ENCODE data around the gene BYSL. TPM values are rescaled to one million over a fixed set of nuclear protein-coding genes. Genes with fewer than 3 reads are reported as not detected.

BYSL gene
- total and polyA plus RNA-seq, 8 donors: 1.8 to 65.2 (median 10.6) TPM; not detected in 1

DNA sequence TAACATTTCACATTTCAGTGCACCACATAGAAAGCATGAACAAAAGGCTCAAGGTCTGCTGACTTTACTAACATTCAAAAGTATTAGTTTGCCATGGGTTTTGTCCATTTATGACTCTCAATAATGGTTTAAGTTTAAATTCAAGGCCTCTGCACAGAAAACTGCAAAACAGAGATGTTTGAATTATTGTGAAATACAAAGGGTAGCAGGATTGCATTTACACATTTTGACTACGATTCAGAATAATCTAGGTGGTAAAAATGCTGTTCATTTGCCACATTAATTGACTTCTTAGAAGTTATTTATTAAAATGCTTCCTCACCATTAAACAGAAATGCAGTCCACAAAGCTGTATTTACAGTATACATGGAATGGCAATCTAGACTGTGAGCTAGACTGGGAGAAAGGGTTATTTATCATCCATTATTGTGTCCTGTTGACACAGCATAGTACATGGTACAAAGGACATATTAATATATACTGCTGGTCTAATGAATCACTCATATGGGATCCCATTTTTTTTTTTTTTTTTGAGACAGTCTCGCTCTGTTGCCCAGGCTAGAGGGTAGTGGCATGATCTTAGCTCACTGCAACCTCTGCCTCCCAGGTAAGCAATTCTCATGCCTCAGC is 44.1 kb upstream of the BYSL start:
- H3K4me1 ChIP-seq: no peaks in the 10 kb centered on the region
- no peaks in the 10 kb centered on the region for H3K36me3 ChIP-seq
- H3K9me3 ChIP-seq: no peaks in the 10 kb centered on the region
- H3K27ac ChIP-seq: no peak overlapping the region
- peak in 1 of 2 donors; percentile 17 for DNase-seq
- TF ChIP-seq EP300 (IDR thresholded peaks at IDR 0.05) (no peak), POLR2AphosphoS5 (IDR thresholded peaks at IDR 0.05) (no peak), POLR2A (IDR thresholded peaks at IDR 0.05) (no peak)
- TF ChIP-seq, protein P1, sequence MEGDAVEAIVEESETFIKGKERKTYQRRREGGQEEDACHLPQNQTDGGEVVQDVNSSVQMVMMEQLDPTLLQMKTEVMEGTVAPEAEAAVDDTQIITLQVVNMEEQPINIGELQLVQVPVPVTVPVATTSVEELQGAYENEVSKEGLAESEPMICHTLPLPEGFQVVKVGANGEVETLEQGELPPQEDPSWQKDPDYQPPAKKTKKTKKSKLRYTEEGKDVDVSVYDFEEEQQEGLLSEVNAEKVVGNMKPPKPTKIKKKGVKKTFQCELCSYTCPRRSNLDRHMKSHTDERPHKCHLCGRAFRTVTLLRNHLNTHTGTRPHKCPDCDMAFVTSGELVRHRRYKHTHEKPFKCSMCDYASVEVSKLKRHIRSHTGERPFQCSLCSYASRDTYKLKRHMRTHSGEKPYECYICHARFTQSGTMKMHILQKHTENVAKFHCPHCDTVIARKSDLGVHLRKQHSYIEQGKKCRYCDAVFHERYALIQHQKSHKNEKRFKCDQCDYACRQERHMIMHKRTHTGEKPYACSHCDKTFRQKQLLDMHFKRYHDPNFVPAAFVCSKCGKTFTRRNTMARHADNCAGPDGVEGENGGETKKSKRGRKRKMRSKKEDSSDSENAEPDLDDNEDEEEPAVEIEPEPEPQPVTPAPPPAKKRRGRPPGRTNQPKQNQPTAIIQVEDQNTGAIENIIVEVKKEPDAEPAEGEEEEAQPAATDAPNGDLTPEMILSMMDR (IDR thresholded peaks at IDR 0.05): no peak
- intact Hi-C loops (cut with DNase I; ENCODE audit: low total_unique reads): no loop called here
- 89 to 97% (median 93%) methylated on average over 2 of the region's 2 CpGs for WGBS, 5 donors
- H3K4me3 ChIP-seq: no peak overlapping the region
- no peaks in the 10 kb centered on the region for H3K27me3 ChIP-seq

DNA sequence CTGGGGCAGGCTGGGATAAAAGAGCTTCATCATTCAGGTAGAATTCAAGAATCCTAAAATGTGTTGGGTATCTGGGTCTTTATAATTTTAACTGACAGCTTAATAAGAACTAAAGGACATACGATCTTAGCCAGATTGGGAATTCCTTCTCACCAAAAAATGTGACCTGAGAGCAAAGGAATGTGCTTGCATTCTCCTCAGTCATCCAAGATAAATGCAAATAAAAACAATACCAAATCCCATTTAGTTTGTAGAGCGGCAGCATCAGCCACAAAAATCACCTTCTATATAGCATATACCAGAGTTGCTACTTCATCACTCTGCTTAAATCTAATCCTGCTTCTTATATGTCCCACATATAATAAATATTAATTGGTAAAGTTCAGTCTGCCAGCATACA is 43.1 kb upstream of the BYSL start:
- Histone ChIP-seq H3K27me3 (no peaks in the 10 kb centered on the region), H3K4me3 (no peak overlapping the region), H3K4me1 (no peaks in the 10 kb centered on the region), H3K27ac (no peak overlapping the region), H3K36me3 (no peaks in the 10 kb centered on the region), H3K9me3 (no peaks in the 10 kb centered on the region)
- no peak for DNase-seq
- 83 to 89% (median 88%) methylated on average over 2 of the region's 2 CpGs for WGBS, 5 donors
- TF ChIP-seq, protein P1 (IDR thresholded peaks at IDR 0.05): no peak
- TF ChIP-seq POLR2AphosphoS5 (IDR thresholded peaks at IDR 0.05): no peak
- intact Hi-C loops (cut with DNase I; ENCODE audit: low total_unique reads): no loop called here

DNA sequence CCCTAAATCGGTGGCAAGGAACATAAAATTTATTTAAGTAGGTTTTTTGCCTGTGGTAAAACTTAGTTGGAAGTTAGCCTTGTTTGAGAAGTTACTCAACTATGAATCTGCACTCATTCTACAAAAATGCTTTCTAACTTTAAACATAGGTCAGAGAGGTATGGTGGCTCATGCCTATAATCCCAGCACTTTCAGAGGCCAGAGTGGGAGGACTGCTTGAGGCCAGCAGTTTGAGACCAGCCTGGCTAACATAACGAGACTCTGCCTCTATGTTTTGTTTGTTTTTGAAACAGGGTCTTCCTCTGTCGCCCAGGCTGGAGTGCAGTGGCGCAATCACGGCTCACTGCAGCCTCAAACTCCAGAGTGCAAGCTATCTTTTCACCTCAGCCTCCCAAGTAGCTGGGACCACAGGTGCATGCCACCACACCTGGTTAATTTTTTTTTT is 42.3 kb upstream of the BYSL start:
- WGBS, 5 donors: 80 to 92% (median 87%) methylated on average over 5 of the region's 5 CpGs
- Histone ChIP-seq H3K4me3 (no peak overlapping the region), H3K36me3 (no peaks in the 10 kb centered on the region), H3K9me3 (no peaks in the 10 kb centered on the region), H3K4me1 (no peaks in the 10 kb centered on the region), H3K27ac (no peak overlapping the region), H3K27me3 (no peaks in the 10 kb centered on the region)
- TF ChIP-seq, protein P1 (IDR thresholded peaks at IDR 0.05): no peak
- no peak for TF ChIP-seq POLR2AphosphoS5 (IDR thresholded peaks at IDR 0.05)
- no peak for TF ChIP-seq EP300 (IDR thresholded peaks at IDR 0.05)
- no peak for TF ChIP-seq POLR2A (IDR thresholded peaks at IDR 0.05)
- no peak for DNase-seq
- intact Hi-C loops (cut with DNase I; ENCODE audit: low total_unique reads): no loop called here

DNA sequence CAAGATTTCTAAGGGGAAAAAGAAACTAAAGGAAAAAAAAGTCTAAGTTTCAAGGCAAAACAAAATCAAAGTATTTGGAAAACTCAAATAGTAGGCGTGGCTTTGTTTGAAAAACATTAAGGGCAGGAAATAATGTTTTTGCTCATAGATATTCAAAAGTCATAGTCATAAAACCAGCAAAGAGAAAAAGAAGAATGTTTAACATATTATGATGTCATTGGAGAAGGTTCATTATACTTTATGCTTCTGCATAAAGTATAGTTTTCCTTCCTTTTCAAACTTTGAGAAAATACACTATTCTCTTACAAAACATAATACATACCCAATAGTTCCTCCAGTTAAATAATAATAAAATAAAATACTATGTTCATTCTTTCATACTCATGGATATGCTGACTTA is 39.8 kb upstream of the BYSL start:
- 89 to 96% (median 93%) methylated on average over 1 of the region's 1 CpG for WGBS, 5 donors
- no peaks in the 10 kb centered on the region for H3K36me3 ChIP-seq
- H3K9me3 ChIP-seq: no peaks in the 10 kb centered on the region
- no peak for DNase-seq
- H3K4me3 ChIP-seq: no peak overlapping the region
- no peak for TF ChIP-seq EP300 (IDR thresholded peaks at IDR 0.05)
- TF ChIP-seq, protein P1 (IDR thresholded peaks at IDR 0.05): no peak
- TF ChIP-seq POLR2A (IDR thresholded peaks at IDR 0.05): no peak
- TF ChIP-seq POLR2AphosphoS5 (IDR thresholded peaks at IDR 0.05): no peak
- H3K27ac ChIP-seq: no peak overlapping the region
- no peaks in the 10 kb centered on the region for H3K27me3 ChIP-seq
- intact Hi-C loops (cut with DNase I; ENCODE audit: low total_unique reads): no loop called here
- no peaks in the 10 kb centered on the region for H3K4me1 ChIP-seq

All from stomach (tissue), 9 donors.